Bladder microvascular endothelial cell (primary cell): ENCODE measurements around the gene PRR14L. TPM values are rescaled to one million over a fixed set of nuclear protein-coding genes. Genes with fewer than 3 reads are reported as not detected.

Experiments used
- total RNA-seq: library from RNA; depleted of rRNA; stranded (reverse); fragments of >200 nt; gene quantifications from 2 replicates; pipeline ENCODE4 v1.2.3, GENCODE V29; 2014

PRR14L gene
- 15.2 and 29.7 TPM in 2 replicates for total RNA-seq

GRCh38 chr22:31749636-31750364 is at the start of gene PRR14L:
PRR14L (minus strand) TSS chr22:31750132; CDS start chr22:31738860, 11,272 bp downstream.

GRCh38 chr22:31753634-31754501 is 3.9 kb upstream of the PRR14L start, which contains the start of gene DEPDC5:
DEPDC5 (plus strand) TSS chr22:31754019; CDS start chr22:31754922, 903 bp downstream.

GRCh38 chr22:31661851-31662667 is 87.9 kb downstream of the PRR14L start, which contains the start of gene PISD:
PISD (minus strand) TSS chr22:31662215; CDS start chr22:31662208, 7 bp downstream.

Other genes with a start within 250 kb of the PRR14L start
- 20.7 and 46.0 TPM in 2 replicates for gene PISD, start 87.9 kb downstream of the PRR14L start, total RNA-seq
- gene DEPDC5, start 3.9 kb upstream of the PRR14L start, total RNA-seq = 8.9 and 20.7 TPM in 2 replicates
- 112 and 123 TPM in 2 replicates for gene YWHAH, start 194.4 kb upstream of the PRR14L start, total RNA-seq